Hematopoietic multipotent progenitor cell treated with erythropoietin and hydrocortisone succinate and interleukin-3 and kit ligand, for 17 days (in vitro differentiated cells): Measurements from ENCODE around the gene CASP9.
A peak's percentile ranks its signal among the peaks of the same experiment; 100 is the strongest.
"Not testable (repeated sequence)": the region's sequence is repeated elsewhere in the genome, so short reads cannot be mapped to it uniquely, and the experiment has no call there.

Experiments used
- DNase-seq: peaks from one replicate; pipeline ENCODE4 v3.0.0-alpha.2; 2015; ENCODE audit warnings: low spot score

CASP9 gene

GRCh38 chr1:15525050-15526020, 1.3 kb upstream of the CASP9 start:
- DNase-seq: peak; percentile 59

- DNase-seq: peak; percentile 99
Observed at GRCh38 chr1:15524283-15525049, 451 bp upstream of the CASP9 start.

GRCh38 chr1:15523104-15524020, 653 bp downstream of the CASP9 start:
- no peak for DNase-seq

GRCh38 chr1:15522551-15522950, 1.5 kb downstream of the CASP9 start:
- DNase-seq: no peak

- DNase-seq: not testable (repeated sequence)
Observed at GRCh38 chr1:15521206-15521906, 2.7 kb downstream of the CASP9 start.

GRCh38 chr1:15519625-15520024, 4.4 kb downstream of the CASP9 start:
- no peak for DNase-seq

GRCh38 chr1:15515022-15515663, 8.9 kb downstream of the CASP9 start:
- DNase-seq: no peak

- not testable (repeated sequence) for DNase-seq
Observed at GRCh38 chr1:15514557-15514956, 9.5 kb downstream of the CASP9 start.

- no peak for DNase-seq
Observed at GRCh38 chr1:15513919-15514318, 10.1 kb downstream of the CASP9 start.

- no peak for DNase-seq
Observed at GRCh38 chr1:15513192-15513591, 10.8 kb downstream of the CASP9 start.

GRCh38 chr1:15510611-15511405, 13.2 kb downstream of the CASP9 start:
- no peak for DNase-seq

- no peak for DNase-seq
Observed at GRCh38 chr1:15509586-15509985, 14.4 kb downstream of the CASP9 start.

- no peak for DNase-seq
Observed at GRCh38 chr1:15508700-15509487, 15.1 kb downstream of the CASP9 start.

GRCh38 chr1:15507278-15507677, 16.7 kb downstream of the CASP9 start:
- no peak for DNase-seq

GRCh38 chr1:15506831-15507230, 17.2 kb downstream of the CASP9 start:
- DNase-seq: no peak

- no peak for DNase-seq
Observed at GRCh38 chr1:15504436-15504835, 19.6 kb downstream of the CASP9 start.

- peak; percentile 54 for DNase-seq
Observed at GRCh38 chr1:15501208-15502032, 22.6 kb downstream of the CASP9 start.
